GM21529 (cell line): ENCODE results near the gene CSH2.
"Not testable (repeated sequence)": the region's sequence is repeated elsewhere in the genome, so short reads cannot be mapped to it uniquely, and the experiment has no call there.

Source experiments
- ATAC-seq: cut with Tn5 transposase; IDR thresholded peaks from one replicate; pipeline ENCODE4 v1.9.1; 2021; ENCODE audit not compliant: unreplicated experiment

The CSH2 gene

GRCh38 chr17:63856425-63856824 lies 17.1 kb downstream of the CSH2 start:
- ATAC-seq: not testable (repeated sequence)

- ATAC-seq: no peak
These were observed 18.3 kb downstream of the CSH2 start for GRCh38 chr17:63855185-63855584.

GRCh38 chr17:63854709-63855108 lies 18.8 kb downstream of the CSH2 start:
- ATAC-seq: no peak

GRCh38 chr17:63853260-63853659 lies 20.2 kb downstream of the CSH2 start:
- no peak for ATAC-seq

DNA sequence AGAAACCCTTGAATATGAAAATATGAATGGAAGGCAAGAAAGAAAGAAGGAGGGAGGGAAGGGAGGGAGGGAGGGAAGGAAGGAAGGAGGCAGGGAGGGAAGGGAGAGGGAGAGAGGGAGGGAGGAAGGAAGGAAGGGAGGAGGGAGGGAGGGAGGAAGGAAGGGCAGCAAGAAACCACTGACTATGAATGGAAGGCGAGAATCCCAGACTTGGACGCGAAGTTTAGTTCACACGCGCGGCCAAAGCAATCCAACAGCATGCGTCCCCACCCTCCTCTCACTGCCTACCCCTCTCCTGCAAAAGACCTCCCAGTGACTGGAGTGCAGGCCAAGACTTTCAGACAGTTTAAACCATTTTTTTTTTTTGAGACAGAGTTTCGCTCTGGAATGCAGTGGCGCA lies 23.1 kb downstream of the CSH2 start:
- ATAC-seq: no peak

DNA sequence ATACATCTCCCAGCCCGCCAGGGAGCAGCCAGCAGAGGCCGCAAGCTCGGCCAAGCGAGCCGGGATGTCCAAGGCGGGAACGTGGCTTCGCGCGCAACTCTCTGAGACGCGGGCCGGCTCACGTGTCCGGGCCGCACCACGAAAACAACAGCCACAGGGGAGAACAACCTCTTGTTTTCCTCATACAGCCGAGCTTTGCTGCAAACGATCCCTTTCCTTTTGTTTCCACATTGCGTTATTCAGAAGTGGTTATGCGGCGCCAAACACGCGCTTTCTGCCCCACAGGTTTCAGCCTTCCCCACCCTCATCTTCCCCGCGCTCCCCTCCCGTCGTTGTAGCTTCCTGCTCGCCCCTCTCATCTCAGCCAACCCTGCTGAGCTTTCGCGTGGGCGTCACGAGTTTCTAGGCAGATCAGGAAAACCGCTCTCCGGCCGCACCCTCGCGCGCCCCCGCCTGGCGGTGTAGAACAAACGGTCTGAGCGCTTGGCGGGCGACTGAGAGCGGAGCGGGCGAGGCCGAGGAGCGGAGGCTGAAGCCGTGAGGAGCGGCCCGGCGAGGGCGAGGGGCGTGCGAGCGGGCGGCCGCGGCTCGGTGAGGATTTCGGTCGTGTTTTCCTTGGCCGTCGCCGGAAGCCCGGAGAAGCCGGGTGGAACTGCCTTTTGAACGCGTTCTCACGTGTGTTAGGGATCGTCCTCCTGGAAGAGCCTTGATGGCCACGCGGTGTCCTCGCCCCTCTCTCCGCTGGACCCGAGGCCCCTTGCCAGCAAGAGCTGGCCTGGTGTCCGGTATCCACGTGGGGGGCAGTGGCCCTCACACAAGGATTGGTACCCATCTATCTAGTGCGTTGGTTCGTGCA lies 24.4 kb downstream of the CSH2 start:
- peak; percentile 79 for ATAC-seq

DNA sequence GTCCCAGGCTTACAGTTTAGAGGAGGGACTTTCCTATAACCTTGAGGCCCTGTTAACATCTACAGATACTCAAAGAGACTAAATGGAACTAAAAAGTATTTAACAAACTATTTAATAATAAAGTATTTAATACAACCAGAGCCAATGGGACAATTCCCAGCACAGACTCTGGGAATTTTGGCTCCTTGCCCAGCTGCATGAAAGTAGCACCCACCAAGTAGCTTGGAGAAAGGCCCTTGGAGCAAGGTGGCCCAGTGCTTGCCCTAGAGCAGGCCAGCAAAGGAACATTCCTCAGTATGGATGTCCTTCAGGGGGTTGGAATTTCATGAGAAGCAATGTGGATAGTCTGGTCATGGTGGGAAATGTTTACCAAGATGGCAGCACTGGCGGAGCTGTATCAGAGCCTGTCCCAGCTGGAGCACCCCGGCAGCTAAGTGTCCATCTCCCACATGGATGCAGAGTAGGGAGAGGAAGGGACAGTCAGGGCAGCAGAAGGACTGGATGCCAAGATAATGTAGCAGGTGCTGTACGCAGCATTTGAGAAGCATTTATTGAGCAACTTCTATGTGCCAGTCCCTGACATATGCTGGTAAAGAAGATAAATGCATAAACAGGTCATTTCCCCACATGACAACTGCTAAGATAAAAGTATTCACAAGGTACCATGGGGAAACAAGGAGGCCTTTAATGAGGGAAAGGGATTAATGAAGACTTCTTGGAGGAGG lies 25.8 kb downstream of the CSH2 start:
- no peak for ATAC-seq

DNA sequence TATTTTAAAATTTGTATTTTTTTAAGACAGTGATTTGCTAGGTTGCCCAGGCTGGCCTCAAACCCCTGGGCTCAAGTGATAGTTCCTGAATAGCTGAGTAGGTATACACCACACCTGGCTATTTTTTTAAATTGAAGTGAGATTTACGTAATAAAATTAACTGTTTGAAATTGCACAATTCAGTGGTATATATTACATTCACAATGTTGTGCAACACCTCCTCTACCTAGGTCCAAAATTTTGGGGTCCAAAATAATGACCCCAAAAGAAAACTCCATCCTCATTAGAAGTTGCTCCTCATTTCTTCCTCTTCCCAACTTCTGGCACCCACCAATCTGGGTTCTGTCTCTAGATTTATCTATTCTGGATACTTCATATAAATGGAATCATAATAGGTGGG lies 28.0 kb downstream of the CSH2 start:
- no peak for ATAC-seq

- no peak for ATAC-seq
These were observed 29.4 kb downstream of the CSH2 start for GRCh38 chr17:63843910-63844677.

GRCh38 chr17:63843387-63843888 lies 30.0 kb downstream of the CSH2 start:
- not testable (repeated sequence) for ATAC-seq

- peak; percentile 82 for ATAC-seq
These were observed 30.7 kb downstream of the CSH2 start, which contains the start of gene SMARCD2 for GRCh38 chr17:63842540-63843386. Gene SMARCD2, minus strand, starts transcription at chr17:63842685. Its CDS starts 11 bp downstream, at chr17:63842674.

GRCh38 chr17:63842173-63842539 lies 31.3 kb downstream of the CSH2 start:
- ATAC-seq: peak; percentile 29

- ATAC-seq: no peak
These were observed 31.9 kb downstream of the CSH2 start for GRCh38 chr17:63841350-63842172.

GRCh38 chr17:63840591-63841349 lies 32.7 kb downstream of the CSH2 start:
- no peak for ATAC-seq

- ATAC-seq: no peak
These were observed 34.8 kb downstream of the CSH2 start for GRCh38 chr17:63838631-63839171.

GRCh38 chr17:63837962-63838600 lies 35.4 kb downstream of the CSH2 start:
- no peak for ATAC-seq

- ATAC-seq: no peak
These were observed 36.0 kb downstream of the CSH2 start for GRCh38 chr17:63837480-63837879.

GRCh38 chr17:63836811-63837210 lies 36.7 kb downstream of the CSH2 start:
- ATAC-seq: no peak
